Transverse colon (tissue), 4 donors: ENCODE data around the gene COA4. TPM values are rescaled to one million over a fixed set of nuclear protein-coding genes. Genes with fewer than 3 reads are reported as not detected.

ENCODE experiments used
- DNase-seq: peaks from one replicate; pipeline ENCODE4 v3.0.0-alpha.2; 2019
- H3K27ac ChIP-seq, 4 donors: fragments of 200-600 bp; sonication (generic); 2 replicates each; pipeline ENCODE4 v1.5.1; 2016 to 2018; ENCODE audit warnings: inconsistent platforms in 4 of 4
- H3K27me3 ChIP-seq: fragments of 200-600 bp; sonication (generic); 2 replicates; pipeline ENCODE4 v1.5.1; 2017; ENCODE audit warnings: inconsistent platforms
- H3K36me3 ChIP-seq, 4 donors: fragments of 200-600 bp; sonication (generic); 2 replicates each; pipeline ENCODE4 v1.5.1; 2017 to 2019; ENCODE audit warnings: inconsistent platforms in 4 of 4
- H3K4me1 ChIP-seq, 4 donors: fragments of 200-600 bp; sonication (generic); 2 replicates each; pipeline ENCODE4 v1.5.1; 2017 to 2020; ENCODE audit warnings: inconsistent platforms in 4 of 4
- H3K4me3 ChIP-seq, 4 donors: fragments of 200-600 bp; sonication (generic); 1 replicate in 1 of 4; 2 replicates in 3 of 4; pipeline versions ENCODE4 v1.5.1 to v1.6.1; 2017 to 2019; ENCODE audit warnings: inconsistent platforms in 4 of 4
- H3K9me3 ChIP-seq, 2 donors: fragments of 200-600 bp; sonication (generic); 2 replicates each; pipeline ENCODE4 v1.5.1; 2017 to 2019; ENCODE audit warnings: inconsistent platforms in 2 of 2
- EP300 ChIP-seq: sonication (generic); formaldehyde crosslinking; IDR thresholded peaks from one replicate; pipeline ENCODE4 v1.6.1; 2017; ENCODE audit warnings: antibody characterized with exemption, low read depth
- POLR2A ChIP-seq: fragments of 450-650 bp; IDR thresholded peaks from one replicate; pipeline ENCODE4 v1.6.1; 2016; ENCODE audit warnings: antibody characterized with exemption, mild to moderate bottlenecking, moderate library complexity
- POLR2AphosphoS5 ChIP-seq, 3 donors: sonication (generic); formaldehyde crosslinking; IDR thresholded peaks; one replicate each; pipeline ENCODE4 v1.6.1; 2016; ENCODE audit warnings: antibody characterized with exemption in 3 of 3
- WGBS, 2 donors: methylation state at CpG; one replicate each; pipeline ENCODE4 v1.1.5; 2018; ENCODE audit warnings: low coverage in 1 of 2; 5-methylcytosine and 5-hydroxymethylcytosine counted together
- in situ Hi-C, 4 donors: fragments of 200-750 bp; cut with MboI; loops; one replicate each; pipeline versions ENCODE4 v1.15.0 to v1.15.1; 2017; ENCODE audit warnings: low sequenced_read_pairs in 3 of 4, low pct_ligation_motif_present in 1 of 4, low pct_unique_long_range_greater_than_20kb in 1 of 4
- intact Hi-C: fragments of 100-400 bp; cut with DNase I; formaldehyde crosslinking; loops from one replicate; pipeline ENCODE4 v1.15.1; 2023; ENCODE audit warnings: low total_unique reads
- total RNA-seq, 4 donors: library from RNA; depleted of rRNA; stranded (reverse); fragments of >200 nt; gene quantifications; one replicate each; pipeline ENCODE4 v1.1.0, GENCODE V29; 2016
- TF ChIP-seq, protein P1 (sequence below), 5 experiments: fragments of 200-600 bp in 3 of 5; fragments of 450-650 bp in 2 of 5; sonication (generic) in 3 of 5; IDR thresholded peaks; 1 replicate in 2 of 5; 2 replicates in 3 of 5; pipeline ENCODE4 v1.5.1; 2016 to 2017; ENCODE audit warnings: antibody characterized with exemption in 5 of 5, inconsistent platforms in 3 of 5, mild to moderate bottlenecking in 2 of 5, moderate library complexity in 1 of 5

COA4 gene
- total RNA-seq, 4 donors from 2014 or later: 26.3 to 92.8 (median 74.4) TPM

DNA sequence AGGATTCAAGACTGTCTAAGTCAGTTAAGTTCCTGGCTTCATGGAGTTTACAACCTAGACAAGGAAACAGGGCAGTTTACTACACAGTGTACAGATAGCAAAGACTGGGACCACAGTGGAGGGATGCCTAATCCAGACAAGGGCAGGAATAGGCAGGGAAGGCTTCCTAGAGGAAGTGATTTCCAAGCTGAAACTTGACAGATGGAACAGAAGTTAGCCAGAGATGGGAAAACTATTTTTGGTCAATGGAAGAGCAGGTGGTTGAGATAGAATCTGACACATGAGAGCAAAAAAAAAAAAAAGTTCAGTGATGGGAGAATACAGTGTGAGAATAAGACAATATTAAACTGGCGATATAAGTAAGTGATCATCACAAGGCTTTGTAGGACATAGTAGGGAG is 1.3 kb downstream of the COA4 start:
- no peak for DNase-seq
- peaks cover 0 to 15% (median 4%) of the 10 kb centered on the region in 4 donors for H3K36me3 ChIP-seq
- peak overlapping the region in 2 of 4 donors; percentile 67 to 86 for H3K4me3 ChIP-seq
- WGBS, 2 donors: 82 to 100% methylated on average over 1 of the region's 1 CpG
- H3K9me3 ChIP-seq: no peaks in the 10 kb centered on the region
- peak overlapping the region; percentile 84 to 94 (median 88) for H3K27ac ChIP-seq
- peaks cover 13 to 31% (median 18%) of the 10 kb centered on the region in 4 donors for H3K4me1 ChIP-seq
- in situ Hi-C loops (no loop called here), intact Hi-C loops (no loop called here)
- TF ChIP-seq POLR2A (no peak), POLR2AphosphoS5 (IDR thresholded peaks at IDR 0.05) (no peak), EP300 (no peak)
- TF ChIP-seq, protein P1, sequence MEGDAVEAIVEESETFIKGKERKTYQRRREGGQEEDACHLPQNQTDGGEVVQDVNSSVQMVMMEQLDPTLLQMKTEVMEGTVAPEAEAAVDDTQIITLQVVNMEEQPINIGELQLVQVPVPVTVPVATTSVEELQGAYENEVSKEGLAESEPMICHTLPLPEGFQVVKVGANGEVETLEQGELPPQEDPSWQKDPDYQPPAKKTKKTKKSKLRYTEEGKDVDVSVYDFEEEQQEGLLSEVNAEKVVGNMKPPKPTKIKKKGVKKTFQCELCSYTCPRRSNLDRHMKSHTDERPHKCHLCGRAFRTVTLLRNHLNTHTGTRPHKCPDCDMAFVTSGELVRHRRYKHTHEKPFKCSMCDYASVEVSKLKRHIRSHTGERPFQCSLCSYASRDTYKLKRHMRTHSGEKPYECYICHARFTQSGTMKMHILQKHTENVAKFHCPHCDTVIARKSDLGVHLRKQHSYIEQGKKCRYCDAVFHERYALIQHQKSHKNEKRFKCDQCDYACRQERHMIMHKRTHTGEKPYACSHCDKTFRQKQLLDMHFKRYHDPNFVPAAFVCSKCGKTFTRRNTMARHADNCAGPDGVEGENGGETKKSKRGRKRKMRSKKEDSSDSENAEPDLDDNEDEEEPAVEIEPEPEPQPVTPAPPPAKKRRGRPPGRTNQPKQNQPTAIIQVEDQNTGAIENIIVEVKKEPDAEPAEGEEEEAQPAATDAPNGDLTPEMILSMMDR (IDR thresholded peaks at IDR 0.05): no peak
- H3K27me3 ChIP-seq: no peaks in the 10 kb centered on the region

DNA sequence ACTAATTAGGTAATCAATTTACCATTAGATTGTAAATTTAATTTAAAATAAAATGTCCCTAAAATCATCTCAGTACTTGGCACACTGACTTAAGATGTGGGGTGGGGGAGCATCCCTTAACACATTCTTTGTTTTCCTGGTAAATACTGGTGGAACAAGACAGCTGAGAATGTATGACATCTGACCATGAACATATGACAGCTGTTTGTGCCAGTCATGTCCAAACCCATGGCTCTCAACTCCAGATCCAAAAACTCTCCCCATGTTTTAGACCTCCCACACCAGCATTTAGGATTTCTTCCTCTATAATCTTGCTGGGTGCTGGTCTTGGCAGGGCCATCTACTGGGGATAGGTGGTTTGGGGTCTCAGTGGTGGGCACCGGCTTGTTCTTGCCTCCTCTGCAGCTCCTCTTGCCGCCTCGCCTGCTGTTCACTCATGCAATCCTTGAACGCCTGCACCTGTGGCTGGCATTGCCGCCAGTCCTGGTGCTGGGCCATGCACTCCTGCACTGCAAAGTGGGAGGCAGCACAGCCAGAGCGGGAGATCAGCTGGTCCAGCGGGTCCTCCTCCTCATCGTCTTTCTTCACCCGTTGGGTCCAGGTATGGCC is 3.8 kb downstream of the COA4 start:
- TF ChIP-seq EP300 (no peak), POLR2A (no peak), POLR2AphosphoS5 (IDR thresholded peaks at IDR 0.05) (no peak)
- TF ChIP-seq, protein P1 (IDR thresholded peaks at IDR 0.05): no peak
- H3K27me3 ChIP-seq: no peaks in the 10 kb centered on the region
- in situ Hi-C loops: no loop called here
- WGBS, 2 donors: 97 to 100% methylated on average over 4 to 9 of the region's 9 CpGs
- H3K27ac ChIP-seq: no peak overlapping the region
- DNase-seq: no peak
- intact Hi-C loops: no loop called here
- H3K36me3 ChIP-seq: peaks cover 0 to 15% (median 4%) of the 10 kb centered on the region in 4 donors
- no peaks in the 10 kb centered on the region for H3K9me3 ChIP-seq
- H3K4me1 ChIP-seq: peaks cover 13 to 48% (median 21%) of the 10 kb centered on the region in 4 donors
- no peak overlapping the region for H3K4me3 ChIP-seq

DNA sequence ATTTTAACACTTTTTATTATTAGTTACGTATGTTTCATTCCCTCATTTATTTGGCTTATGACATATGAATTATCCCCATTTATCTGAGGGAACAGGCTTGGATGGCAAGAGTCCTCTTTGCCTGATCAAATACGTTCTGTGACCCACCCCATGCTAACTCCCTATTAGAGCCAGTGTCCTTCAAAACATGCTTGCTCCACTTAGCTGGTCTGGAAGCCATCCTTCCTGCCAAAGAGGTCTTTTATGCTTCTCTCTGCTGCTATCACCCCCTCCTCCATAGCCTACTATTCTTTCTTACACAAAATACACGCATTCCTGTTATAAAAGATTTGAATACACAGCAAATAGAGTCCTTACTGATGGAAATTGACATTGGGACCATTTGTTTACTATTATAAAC is 6.4 kb downstream of the COA4 start:
- intact Hi-C loops (no loop called here), in situ Hi-C loops (no loop called here)
- Histone ChIP-seq H3K27ac (peak overlapping the region in 1 of 4 donors; percentile 34), H3K27me3 (no peaks in the 10 kb centered on the region), H3K4me1 (peaks cover 1 to 43% (median 9%) of the 10 kb centered on the region in 4 donors), H3K36me3 (peaks cover 0 to 15% (median 4%) of the 10 kb centered on the region in 4 donors), H3K4me3 (no peak overlapping the region), H3K9me3 (no peaks in the 10 kb centered on the region)
- 90% methylated on average over 3 of the region's 3 CpGs for WGBS, 2 donors
- no peak for DNase-seq
- TF ChIP-seq POLR2A (no peak), EP300 (no peak), POLR2AphosphoS5 (IDR thresholded peaks at IDR 0.05) (no peak)
- TF ChIP-seq, protein P1 (IDR thresholded peaks at IDR 0.05): no peak

DNA sequence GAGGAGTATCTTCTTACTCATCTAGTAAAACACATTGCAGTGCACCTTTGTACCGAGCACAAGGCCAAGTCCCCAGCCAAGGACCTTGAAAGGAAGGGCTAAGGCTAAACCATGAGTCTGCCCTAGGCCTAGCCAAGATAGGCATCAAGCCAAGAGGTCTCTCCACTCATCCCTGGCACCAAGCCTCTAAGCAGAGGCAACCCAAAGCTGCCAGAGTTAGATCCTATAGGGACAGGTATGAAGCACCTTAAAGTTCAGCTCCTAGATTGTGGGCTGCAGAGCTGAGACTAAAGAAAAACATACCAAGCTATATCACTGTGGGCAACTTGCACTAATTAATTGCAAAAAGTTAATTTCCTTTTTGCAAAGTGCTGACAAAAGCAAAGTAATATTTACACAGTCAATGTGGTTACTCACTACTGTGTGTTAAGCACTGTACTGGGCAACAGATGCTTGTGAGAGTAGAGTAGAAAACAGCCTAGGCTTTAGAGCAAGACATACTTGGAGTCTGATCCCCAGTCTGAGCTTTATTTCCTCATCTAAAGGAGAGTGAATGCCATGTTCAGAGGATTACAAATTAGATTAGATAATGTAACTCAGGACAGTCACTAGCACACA is 7.2 kb downstream of the COA4 start:
- TF ChIP-seq, protein P1 (IDR thresholded peaks at IDR 0.05): no peak
- TF ChIP-seq POLR2AphosphoS5 (IDR thresholded peaks at IDR 0.05): peak in 1 of 3 donors; percentile 60
- intact Hi-C loops (no loop called here), in situ Hi-C loops (no loop called here)
- peaks cover 0 to 37% (median 5%) of the 10 kb centered on the region in 4 donors for H3K4me1 ChIP-seq
- DNase-seq: peak; percentile 39
- no peak overlapping the region for H3K4me3 ChIP-seq
- peak overlapping the region in 3 of 4 donors; percentile 17 to 34 (median 24) for H3K27ac ChIP-seq
- H3K36me3 ChIP-seq: peaks cover 0 to 23% (median 4%) of the 10 kb centered on the region in 4 donors
- no peaks in the 10 kb centered on the region for H3K27me3 ChIP-seq
- H3K9me3 ChIP-seq: no peaks in the 10 kb centered on the region
- 38% methylated on average over 1 of the region's 1 CpG; no CpG with 5 or more reads in 1 of the 2 donors for WGBS, 2 donors
